Measurements from ENCODE around the gene UBL7.

The UBL7 gene

GRCh38 chr15:74441248-74441941 is 19.6 kb downstream of the UBL7 start:
- no peak for DNase-seq (ENCODE audit: low read depth, low spot score)

GRCh38 chr15:74438721-74439316 is 22.1 kb downstream of the UBL7 start:
- peak; percentile 82 for DNase-seq (ENCODE audit: low read depth, low spot score)

- DNase-seq (ENCODE audit: low read depth, low spot score) = no peak
These were observed 22.8 kb downstream of the UBL7 start for GRCh38 chr15:74438206-74438605.

- no peak for DNase-seq (ENCODE audit: low read depth, low spot score)
These were observed 26.5 kb downstream of the UBL7 start for GRCh38 chr15:74434263-74435136.

- DNase-seq (ENCODE audit: low read depth, low spot score) = peak; percentile 81
These were observed 27.2 kb downstream of the UBL7 start, which contains the start of gene SEMA7A for GRCh38 chr15:74433592-74434262. TSS of gene SEMA7A (minus strand) at chr15:74433958. CDS start at chr15:74433918, 40 bp downstream.

- peak; percentile 49 for DNase-seq (ENCODE audit: low read depth, low spot score)
These were observed 27.9 kb downstream of the UBL7 start for GRCh38 chr15:74432968-74433591.

GRCh38 chr15:74432271-74432967 is 28.5 kb downstream of the UBL7 start:
- no peak for DNase-seq (ENCODE audit: low read depth, low spot score)

GRCh38 chr15:74431645-74432044 is 29.3 kb downstream of the UBL7 start:
- no peak for DNase-seq (ENCODE audit: low read depth, low spot score)

- DNase-seq (ENCODE audit: low read depth, low spot score) = no peak
These were observed 29.8 kb downstream of the UBL7 start for GRCh38 chr15:74431116-74431515.

- no peak for DNase-seq (ENCODE audit: low read depth, low spot score)
These were observed 30.4 kb downstream of the UBL7 start for GRCh38 chr15:74430510-74430951.

GRCh38 chr15:74429781-74430400 is 31.1 kb downstream of the UBL7 start:
- DNase-seq (ENCODE audit: low read depth, low spot score) = no peak

- no peak for DNase-seq (ENCODE audit: low read depth, low spot score)
These were observed 31.8 kb downstream of the UBL7 start for GRCh38 chr15:74428970-74429780.

- DNase-seq (ENCODE audit: low read depth, low spot score) = no peak
These were observed 32.5 kb downstream of the UBL7 start for GRCh38 chr15:74428442-74428787.

- no peak for DNase-seq (ENCODE audit: low read depth, low spot score)
These were observed 33.1 kb downstream of the UBL7 start for GRCh38 chr15:74427607-74428441.

GRCh38 chr15:74426404-74427281 is 34.3 kb downstream of the UBL7 start:
- no peak for DNase-seq (ENCODE audit: low read depth, low spot score)

GRCh38 chr15:74425630-74426029 is 35.3 kb downstream of the UBL7 start:
- no peak for DNase-seq (ENCODE audit: low read depth, low spot score)

- DNase-seq (ENCODE audit: low read depth, low spot score) = no peak
These were observed 35.9 kb downstream of the UBL7 start for GRCh38 chr15:74424901-74425528.
